ENCODE data around the gene ANKHD1.

DNA sequence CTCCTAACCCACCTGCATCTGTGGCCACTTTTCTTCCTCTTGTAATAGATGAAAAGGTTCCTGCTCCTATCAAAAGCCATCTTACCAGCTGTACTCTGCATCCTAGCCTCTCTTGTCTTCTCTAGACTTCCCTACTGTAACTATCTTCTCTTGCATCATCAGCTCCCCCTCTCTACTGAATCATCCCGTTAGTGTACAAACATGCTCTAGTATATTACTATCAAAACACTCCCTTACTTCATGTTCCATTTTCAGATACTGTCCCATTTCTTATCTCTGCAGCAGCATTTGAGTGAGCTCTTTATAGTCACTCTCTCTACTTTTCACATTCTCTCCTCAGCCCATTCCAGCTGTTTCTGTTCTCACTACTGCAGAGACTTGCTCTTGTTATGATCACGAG, 152.8 kb downstream of the ANKHD1 start:
- TF ChIP-seq, protein P1, sequence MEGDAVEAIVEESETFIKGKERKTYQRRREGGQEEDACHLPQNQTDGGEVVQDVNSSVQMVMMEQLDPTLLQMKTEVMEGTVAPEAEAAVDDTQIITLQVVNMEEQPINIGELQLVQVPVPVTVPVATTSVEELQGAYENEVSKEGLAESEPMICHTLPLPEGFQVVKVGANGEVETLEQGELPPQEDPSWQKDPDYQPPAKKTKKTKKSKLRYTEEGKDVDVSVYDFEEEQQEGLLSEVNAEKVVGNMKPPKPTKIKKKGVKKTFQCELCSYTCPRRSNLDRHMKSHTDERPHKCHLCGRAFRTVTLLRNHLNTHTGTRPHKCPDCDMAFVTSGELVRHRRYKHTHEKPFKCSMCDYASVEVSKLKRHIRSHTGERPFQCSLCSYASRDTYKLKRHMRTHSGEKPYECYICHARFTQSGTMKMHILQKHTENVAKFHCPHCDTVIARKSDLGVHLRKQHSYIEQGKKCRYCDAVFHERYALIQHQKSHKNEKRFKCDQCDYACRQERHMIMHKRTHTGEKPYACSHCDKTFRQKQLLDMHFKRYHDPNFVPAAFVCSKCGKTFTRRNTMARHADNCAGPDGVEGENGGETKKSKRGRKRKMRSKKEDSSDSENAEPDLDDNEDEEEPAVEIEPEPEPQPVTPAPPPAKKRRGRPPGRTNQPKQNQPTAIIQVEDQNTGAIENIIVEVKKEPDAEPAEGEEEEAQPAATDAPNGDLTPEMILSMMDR (IDR thresholded peaks at IDR 0.05; ENCODE audit: insufficient read depth, low read length): no peak
- TF ChIP-seq POLR2AphosphoS5 (IDR thresholded peaks at IDR 0.05; ENCODE audit: low read depth) (no peak), GABPA (IDR thresholded peaks at IDR 0.05; ENCODE audit: low read depth) (no peak)
- TF ChIP-seq, protein P2, sequence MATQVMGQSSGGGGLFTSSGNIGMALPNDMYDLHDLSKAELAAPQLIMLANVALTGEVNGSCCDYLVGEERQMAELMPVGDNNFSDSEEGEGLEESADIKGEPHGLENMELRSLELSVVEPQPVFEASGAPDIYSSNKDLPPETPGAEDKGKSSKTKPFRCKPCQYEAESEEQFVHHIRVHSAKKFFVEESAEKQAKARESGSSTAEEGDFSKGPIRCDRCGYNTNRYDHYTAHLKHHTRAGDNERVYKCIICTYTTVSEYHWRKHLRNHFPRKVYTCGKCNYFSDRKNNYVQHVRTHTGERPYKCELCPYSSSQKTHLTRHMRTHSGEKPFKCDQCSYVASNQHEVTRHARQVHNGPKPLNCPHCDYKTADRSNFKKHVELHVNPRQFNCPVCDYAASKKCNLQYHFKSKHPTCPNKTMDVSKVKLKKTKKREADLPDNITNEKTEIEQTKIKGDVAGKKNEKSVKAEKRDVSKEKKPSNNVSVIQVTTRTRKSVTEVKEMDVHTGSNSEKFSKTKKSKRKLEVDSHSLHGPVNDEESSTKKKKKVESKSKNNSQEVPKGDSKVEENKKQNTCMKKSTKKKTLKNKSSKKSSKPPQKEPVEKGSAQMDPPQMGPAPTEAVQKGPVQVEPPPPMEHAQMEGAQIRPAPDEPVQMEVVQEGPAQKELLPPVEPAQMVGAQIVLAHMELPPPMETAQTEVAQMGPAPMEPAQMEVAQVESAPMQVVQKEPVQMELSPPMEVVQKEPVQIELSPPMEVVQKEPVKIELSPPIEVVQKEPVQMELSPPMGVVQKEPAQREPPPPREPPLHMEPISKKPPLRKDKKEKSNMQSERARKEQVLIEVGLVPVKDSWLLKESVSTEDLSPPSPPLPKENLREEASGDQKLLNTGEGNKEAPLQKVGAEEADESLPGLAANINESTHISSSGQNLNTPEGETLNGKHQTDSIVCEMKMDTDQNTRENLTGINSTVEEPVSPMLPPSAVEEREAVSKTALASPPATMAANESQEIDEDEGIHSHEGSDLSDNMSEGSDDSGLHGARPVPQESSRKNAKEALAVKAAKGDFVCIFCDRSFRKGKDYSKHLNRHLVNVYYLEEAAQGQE (IDR thresholded peaks at IDR 0.05; ENCODE audit: insufficient replicate concordance, low read depth): no peak
